Measurements from ENCODE around the gene NTSR1. TPM values are rescaled to one million over a fixed set of nuclear protein-coding genes. Genes with fewer than 3 reads are reported as not detected.

NTSR1 gene
- total RNA-seq, 1 experiment from 2014 or later: 44.1 TPM

DNA sequence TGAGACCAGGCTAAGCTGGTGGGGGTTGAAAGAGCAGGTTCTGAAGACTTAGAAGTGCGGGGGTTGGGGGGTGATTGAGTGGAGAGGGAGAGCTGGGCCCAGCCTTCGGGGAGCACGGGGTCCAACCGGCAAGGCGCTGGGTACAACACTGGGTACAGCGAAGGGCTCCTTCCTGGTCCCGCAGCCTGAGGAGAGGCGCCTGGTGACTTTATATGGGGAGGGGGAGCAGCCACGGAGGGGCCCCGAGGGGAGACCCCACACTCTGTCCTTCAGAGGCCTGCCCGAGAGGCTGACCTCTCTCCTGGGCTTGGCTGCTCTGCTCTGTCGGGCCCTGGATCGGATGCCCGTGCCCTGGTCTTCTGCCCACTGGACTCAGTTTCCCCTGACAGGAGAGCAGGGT, 10.4 kb upstream of the NTSR1 start:
- CTCF ChIA-PET: no interaction called here
- POLR2A ChIA-PET: no interaction called here
- TF ChIP-seq, protein P1, sequence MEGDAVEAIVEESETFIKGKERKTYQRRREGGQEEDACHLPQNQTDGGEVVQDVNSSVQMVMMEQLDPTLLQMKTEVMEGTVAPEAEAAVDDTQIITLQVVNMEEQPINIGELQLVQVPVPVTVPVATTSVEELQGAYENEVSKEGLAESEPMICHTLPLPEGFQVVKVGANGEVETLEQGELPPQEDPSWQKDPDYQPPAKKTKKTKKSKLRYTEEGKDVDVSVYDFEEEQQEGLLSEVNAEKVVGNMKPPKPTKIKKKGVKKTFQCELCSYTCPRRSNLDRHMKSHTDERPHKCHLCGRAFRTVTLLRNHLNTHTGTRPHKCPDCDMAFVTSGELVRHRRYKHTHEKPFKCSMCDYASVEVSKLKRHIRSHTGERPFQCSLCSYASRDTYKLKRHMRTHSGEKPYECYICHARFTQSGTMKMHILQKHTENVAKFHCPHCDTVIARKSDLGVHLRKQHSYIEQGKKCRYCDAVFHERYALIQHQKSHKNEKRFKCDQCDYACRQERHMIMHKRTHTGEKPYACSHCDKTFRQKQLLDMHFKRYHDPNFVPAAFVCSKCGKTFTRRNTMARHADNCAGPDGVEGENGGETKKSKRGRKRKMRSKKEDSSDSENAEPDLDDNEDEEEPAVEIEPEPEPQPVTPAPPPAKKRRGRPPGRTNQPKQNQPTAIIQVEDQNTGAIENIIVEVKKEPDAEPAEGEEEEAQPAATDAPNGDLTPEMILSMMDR (IDR thresholded peaks at IDR 0.05): no peak
- TF ChIP-seq SIN3A (IDR thresholded peaks at IDR 0.05; ENCODE audit: borderline replicate concordance, insufficient read depth, low read depth, low read length) (no peak), POLR2AphosphoS5 (IDR thresholded peaks at IDR 0.05; ENCODE audit: low read depth, low read length) (no peak), REST (IDR thresholded peaks at IDR 0.05; ENCODE audit: insufficient read depth in 1 of 2, low read depth in 2 of 2, low read length in 1 of 2) (no peak), TCF7L2 (IDR thresholded peaks at IDR 0.05; ENCODE audit: low read depth, low read length) (no peak)
- in situ Hi-C loops (cut with HindIII; ENCODE audit: low pct_unique_long_range_greater_than_20kb, low sequenced_read_pairs) (no loop called here), intact Hi-C loops (cut with micrococcal nuclease; ENCODE audit: unreplicated experiment) (no loop called here)
- Histone ChIP-seq H3K4me3 (ENCODE audit: low read depth in 2 of 2, low read length in 2 of 2) (no peak overlapping the region), H3K4me1 (ENCODE audit: control insufficient read depth, insufficient read depth, low read length) (peaks cover 23% of the 10 kb centered on the region), H3K27me3 (ENCODE audit: control insufficient read depth, insufficient read depth, low read length) (no peaks in the 10 kb centered on the region), H3K36me3 (ENCODE audit: control insufficient read depth, insufficient read depth, low read length) (no peaks in the 10 kb centered on the region), H3K27ac (ENCODE audit: low read length) (no peak overlapping the region), H3K9me3 (ENCODE audit: control insufficient read depth, insufficient read depth, low read depth, low read length) (no peaks in the 10 kb centered on the region)
- no TSS peak for BruUV-seq (replicated peaks)
- ATAC-seq (no peak), DNase-seq (ENCODE audit: low read depth, low spot score) (no peak)

DNA sequence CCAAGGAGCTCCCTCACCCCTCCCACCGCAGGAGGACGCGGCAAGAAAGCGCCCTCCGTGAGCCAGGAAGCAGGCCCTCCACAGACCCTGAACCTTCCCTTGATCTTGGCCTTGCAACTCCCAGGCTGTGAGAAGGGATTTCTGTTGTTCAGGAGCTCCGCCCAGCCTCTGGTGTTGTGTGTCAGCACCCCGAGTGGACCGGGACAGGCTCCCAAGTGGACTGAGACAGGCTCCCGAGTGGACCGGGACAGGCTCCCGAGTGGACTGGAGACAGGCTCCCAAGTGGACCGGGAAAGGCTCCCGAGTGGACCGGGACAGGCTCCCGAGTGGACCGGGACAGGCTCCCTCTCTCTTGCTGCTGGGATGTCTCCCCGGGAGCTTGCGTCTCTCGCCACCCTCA, 9.3 kb upstream of the NTSR1 start:
- no peak for ATAC-seq
- in situ Hi-C loops (cut with HindIII; ENCODE audit: low pct_unique_long_range_greater_than_20kb, low sequenced_read_pairs): no loop called here
- no peaks in the 10 kb centered on the region for H3K36me3 ChIP-seq (ENCODE audit: control insufficient read depth, insufficient read depth, low read length)
- no peaks in the 10 kb centered on the region for H3K27me3 ChIP-seq (ENCODE audit: control insufficient read depth, insufficient read depth, low read length)
- H3K4me3 ChIP-seq (ENCODE audit: low read depth in 2 of 2, low read length in 2 of 2): no peak overlapping the region
- H3K4me1 ChIP-seq (ENCODE audit: control insufficient read depth, insufficient read depth, low read length): peaks cover 34% of the 10 kb centered on the region
- POLR2A ChIA-PET: no interaction called here
- BruUV-seq (replicated peaks): no TSS peak
- CTCF ChIA-PET: interaction anchor here (0.5 kb wide), 1 partner anchor 9 kb away, joined by 4 read pairs; no protein-coding TSS in a partner anchor
- TF ChIP-seq TCF7L2 (IDR thresholded peaks at IDR 0.05; ENCODE audit: low read depth, low read length) (no peak), REST (IDR thresholded peaks at IDR 0.05; ENCODE audit: insufficient read depth in 1 of 2, low read depth in 2 of 2, low read length in 1 of 2) (no peak), POLR2AphosphoS5 (IDR thresholded peaks at IDR 0.05; ENCODE audit: low read depth, low read length) (no peak), SIN3A (IDR thresholded peaks at IDR 0.05; ENCODE audit: borderline replicate concordance, insufficient read depth, low read depth, low read length) (no peak)
- TF ChIP-seq, protein P1 (IDR thresholded peaks at IDR 0.05): no peak
- no peaks in the 10 kb centered on the region for H3K9me3 ChIP-seq (ENCODE audit: control insufficient read depth, insufficient read depth, low read depth, low read length)
- DNase-seq (ENCODE audit: low read depth, low spot score): no peak
- no peak overlapping the region for H3K27ac ChIP-seq (ENCODE audit: low read length)
- intact Hi-C loops (cut with micrococcal nuclease; ENCODE audit: unreplicated experiment): no loop called here

Data from Panc1 (cell line).